H7 (cell line): ENCODE measurements around the gene MAGEL2. TPM values are rescaled to one million over a fixed set of nuclear protein-coding genes. Genes with fewer than 3 reads are reported as not detected.

ENCODE experiments used
- DNase-seq: peaks from one replicate; pipeline ENCODE4 v3.0.0; 2012
- H3K27me3 ChIP-seq: 2 replicates; pipeline ENCODE4 v1.6.0; 2011; ENCODE audit warnings: mild to moderate bottlenecking, low read length; ENCODE audit not compliant: control insufficient read depth, insufficient read depth
- H3K36me3 ChIP-seq: replicated peaks from 2 replicates; pipeline ENCODE4 v1.5.1; 2011; ENCODE audit warnings: low read length; ENCODE audit not compliant: control insufficient read depth, insufficient read depth
- H3K4me3 ChIP-seq: 2 replicates; pipeline ENCODE4 v1.5.1; 2011; ENCODE audit warnings: low read depth, mild to moderate bottlenecking, control low read depth, low read length, moderate library complexity; ENCODE audit not compliant: insufficient read depth
- total RNA-seq: library from RNA; depleted of rRNA; stranded (reverse); fragments of >200 nt; shearing (Covaris generic); gene quantifications from 2 replicates; pipeline ENCODE4 v1.2.3, GENCODE V29; 2014; rRNA removed

The MAGEL2 gene
- total RNA-seq: 1.1 and 1.7 TPM in 2 replicates

GRCh38 chr15:23647421-23648370, at the start of gene MAGEL2:
Gene MAGEL2, minus strand, starts transcription at chr15:23647867. Its CDS starts 125 bp downstream, at chr15:23647742.
- peaks cover 9% of the 10 kb centered on the region; the same call in 1 of the 2 replicates for H3K27me3 ChIP-seq
- DNase-seq: peak; percentile 80
- H3K4me3 ChIP-seq: peak within 1 kb of the TSS; percentile 68
- no peaks in the 10 kb centered on the region for H3K36me3 ChIP-seq

GRCh38 chr15:23695282-23695681, 47.6 kb upstream of the MAGEL2 start:
- H3K4me3 ChIP-seq: no peak overlapping the region
- H3K36me3 ChIP-seq: no peaks in the 10 kb centered on the region
- no peaks in the 10 kb centered on the region for H3K27me3 ChIP-seq
- no peak for DNase-seq

GRCh38 chr15:23694592-23694991, 46.9 kb upstream of the MAGEL2 start:
- Histone ChIP-seq H3K36me3 (no peaks in the 10 kb centered on the region), H3K4me3 (no peak overlapping the region)

GRCh38 chr15:23690450-23690852, 42.8 kb upstream of the MAGEL2 start:
- Histone ChIP-seq H3K27me3 (no peaks in the 10 kb centered on the region), H3K4me3 (no peak overlapping the region), H3K36me3 (no peaks in the 10 kb centered on the region; the same call in 1 of the 2 replicates)
- peak; percentile 65 for DNase-seq

More at GRCh38 chr15:23694592-23694991, 46.9 kb upstream of the MAGEL2 start:
- DNase-seq: no peak
- no peaks in the 10 kb centered on the region for H3K27me3 ChIP-seq

GRCh38 chr15:23690015-23690414, 42.3 kb upstream of the MAGEL2 start:
- DNase-seq: no peak
- Histone ChIP-seq H3K27me3 (no peaks in the 10 kb centered on the region), H3K36me3 (no peaks in the 10 kb centered on the region; the same call in 1 of the 2 replicates), H3K4me3 (no peak overlapping the region)

GRCh38 chr15:23687143-23687470, 39.4 kb upstream of the MAGEL2 start, which contains the start of gene NDN:
Gene NDN, minus strand, starts transcription at chr15:23687305. Its CDS starts 88 bp downstream, at chr15:23687217.
- DNase-seq: peak; percentile 90
- Histone ChIP-seq H3K36me3 (no peaks in the 10 kb centered on the region; the same call in 1 of the 2 replicates), H3K27me3 (no peaks in the 10 kb centered on the region), H3K4me3 (peak within 1 kb of the TSS; percentile 63)

GRCh38 chr15:23686466-23687142, 38.9 kb upstream of the MAGEL2 start:
- H3K36me3 ChIP-seq: no peaks in the 10 kb centered on the region; the same call in 1 of the 2 replicates
- peak overlapping the region; percentile 63 for H3K4me3 ChIP-seq
- peak; percentile 54 for DNase-seq
- H3K27me3 ChIP-seq: no peaks in the 10 kb centered on the region

- DNase-seq: no peak
- H3K4me3 ChIP-seq: no peak overlapping the region
- H3K27me3 ChIP-seq: no peaks in the 10 kb centered on the region
- H3K36me3 ChIP-seq: no peaks in the 10 kb centered on the region
Observed at GRCh38 chr15:23671481-23671880, 23.8 kb upstream of the MAGEL2 start.

- Histone ChIP-seq H3K36me3 (no peaks in the 10 kb centered on the region), H3K4me3 (no peak overlapping the region), H3K27me3 (no peaks in the 10 kb centered on the region)
- DNase-seq: no peak
Observed at GRCh38 chr15:23670970-23671369, 23.3 kb upstream of the MAGEL2 start.

GRCh38 chr15:23663232-23663631, 15.6 kb upstream of the MAGEL2 start:
- Histone ChIP-seq H3K27me3 (no peaks in the 10 kb centered on the region), H3K36me3 (no peaks in the 10 kb centered on the region), H3K4me3 (no peak overlapping the region)
- DNase-seq: no peak

GRCh38 chr15:23648920-23649515, 1.4 kb upstream of the MAGEL2 start:
- DNase-seq: peak; percentile 66
- Histone ChIP-seq H3K36me3 (no peaks in the 10 kb centered on the region), H3K27me3 (peaks cover 9% of the 10 kb centered on the region; the same call in 1 of the 2 replicates), H3K4me3 (no peak overlapping the region)

- peak overlapping the region; percentile 68 for H3K4me3 ChIP-seq
- no peaks in the 10 kb centered on the region for H3K36me3 ChIP-seq
- no peak for DNase-seq
- peaks cover 9% of the 10 kb centered on the region; the same call in 1 of the 2 replicates for H3K27me3 ChIP-seq
Observed at GRCh38 chr15:23647001-23647295, 719 bp downstream of the MAGEL2 start.

GRCh38 chr15:23646165-23647000, 1.3 kb downstream of the MAGEL2 start:
- H3K4me3 ChIP-seq: peak overlapping the region; percentile 68; the same call in 1 of the 2 replicates
- no peaks in the 10 kb centered on the region for H3K36me3 ChIP-seq
- DNase-seq: peak; percentile 44
- H3K27me3 ChIP-seq: peaks cover 9% of the 10 kb centered on the region; the same call in 1 of the 2 replicates
